Measurements from ENCODE around the gene VAC14.
"Not testable (repeated sequence)": the region's sequence is repeated elsewhere in the genome, so short reads cannot be mapped to it uniquely, and the experiment has no call there.

The VAC14 gene

DNA sequence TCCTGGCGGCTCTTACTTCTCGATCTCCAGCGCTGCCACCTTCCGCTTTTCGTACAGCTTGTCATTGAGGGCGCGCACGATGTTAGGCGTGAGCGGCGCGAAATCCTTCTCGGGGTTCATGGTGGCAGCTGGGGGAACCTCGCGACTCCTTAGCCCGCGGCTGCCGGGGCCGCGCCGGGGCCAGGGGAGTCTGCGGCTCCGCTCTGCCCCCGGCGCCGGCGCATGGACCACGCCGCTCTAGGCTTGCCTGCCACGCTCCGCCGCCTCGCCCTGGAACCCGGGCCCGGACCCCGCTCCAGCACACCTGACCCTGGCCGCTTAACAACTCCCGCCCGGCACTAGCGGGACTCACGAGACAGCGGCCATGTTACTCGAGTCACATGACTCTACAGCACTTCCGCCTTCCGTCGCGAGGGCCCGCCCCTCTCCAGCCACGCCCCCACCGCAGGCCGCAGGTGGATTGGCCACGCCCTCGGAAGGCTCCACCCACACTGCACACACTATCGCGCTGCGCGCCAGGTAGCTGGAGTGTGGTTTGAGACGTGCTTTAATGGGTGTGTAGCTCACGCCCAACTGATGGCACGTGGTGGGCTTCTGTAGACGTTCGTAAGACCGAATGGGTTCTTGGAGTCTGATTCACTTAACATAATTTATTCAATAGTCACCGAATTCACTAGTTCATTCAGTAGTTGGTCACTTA, at the start of gene VAC14:
TSS of gene VAC14 (minus strand) at position 378 of the 700 bp plus-strand sequence. CDS start at position 120, 258 bp downstream.
- peak; percentile 92 for DNase-seq

GRCh38 chr16:70823498-70824118, 22.6 kb upstream of the VAC14 start:
- not testable (repeated sequence) for DNase-seq

- not testable (repeated sequence) for DNase-seq
Observed at GRCh38 chr16:70822734-70823133, 21.8 kb upstream of the VAC14 start.

DNA sequence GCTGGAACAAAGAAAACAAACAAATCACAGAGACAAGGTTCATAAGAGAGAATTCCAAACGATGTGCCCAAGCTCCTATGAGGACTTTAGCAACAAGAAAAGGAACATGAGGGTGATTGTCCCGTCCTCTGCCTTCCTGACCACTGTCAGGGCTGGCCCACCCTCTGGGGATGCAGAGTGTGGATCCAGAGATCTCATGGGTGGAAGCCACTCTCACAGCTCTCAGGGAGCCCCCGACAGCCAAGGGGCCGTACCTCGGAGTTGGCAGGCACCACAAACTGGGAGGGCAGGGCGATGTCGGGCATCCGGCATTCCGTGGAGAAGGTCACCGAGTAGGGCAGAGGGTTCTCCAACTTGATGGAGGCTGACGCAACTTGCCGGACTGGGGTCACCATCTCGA, 17.1 kb upstream of the VAC14 start:
- DNase-seq: not testable (repeated sequence)

- no peak for DNase-seq
Observed at GRCh38 chr16:70809392-70810060, 8.6 kb upstream of the VAC14 start.

GRCh38 chr16:70808371-70808770, 7.4 kb upstream of the VAC14 start:
- DNase-seq: no peak

- DNase-seq: peak; percentile 93
Observed at GRCh38 chr16:70805787-70806186, 4.8 kb upstream of the VAC14 start.

- peak; percentile 79 for DNase-seq
Observed at GRCh38 chr16:70805380-70805779, 4.4 kb upstream of the VAC14 start.

DNA sequence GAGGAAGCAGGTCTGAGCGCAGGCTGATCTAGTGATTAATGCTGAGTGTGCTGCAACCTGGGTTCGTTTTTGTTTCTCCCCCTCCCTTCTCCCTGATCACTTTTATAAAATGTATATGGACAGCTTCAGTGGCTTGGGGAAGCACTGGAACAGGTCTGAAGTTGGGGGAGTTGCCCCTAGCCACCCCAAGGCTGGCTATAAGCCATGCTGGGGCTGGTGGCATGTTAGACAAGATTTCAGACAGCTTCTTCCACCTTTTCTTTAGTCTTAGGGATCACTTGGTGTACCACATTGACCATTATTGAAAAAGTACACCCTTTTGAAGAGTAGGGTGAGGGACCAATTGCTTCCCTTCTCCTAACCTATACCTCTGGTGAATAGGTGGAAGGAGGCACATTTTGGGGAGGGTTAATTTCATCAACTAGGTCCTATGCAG, 3.8 kb upstream of the VAC14 start:
- no peak for DNase-seq

- peak; percentile 92 for DNase-seq
Observed at GRCh38 chr16:70804153-70804733, 3.3 kb upstream of the VAC14 start.

DNA sequence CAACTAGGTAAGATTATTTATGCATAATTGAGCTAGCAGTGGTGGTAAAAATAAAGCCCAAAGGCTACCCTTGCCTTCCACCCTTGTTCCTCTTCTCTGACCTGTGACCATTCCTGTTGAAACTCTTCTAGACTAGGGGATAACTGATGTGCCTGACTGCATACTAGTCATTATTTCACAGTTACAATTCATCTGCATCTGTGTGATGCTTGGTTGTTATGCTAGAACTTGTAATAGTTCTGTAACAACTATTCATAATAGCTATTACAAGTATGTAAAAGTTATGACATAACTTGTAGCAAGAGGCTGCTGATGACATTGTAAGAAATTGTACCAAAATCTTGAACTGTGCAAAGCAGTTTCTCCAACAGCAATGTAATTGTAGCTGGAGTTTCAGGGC, 2.4 kb upstream of the VAC14 start:
- peak; percentile 80 for DNase-seq

DNA sequence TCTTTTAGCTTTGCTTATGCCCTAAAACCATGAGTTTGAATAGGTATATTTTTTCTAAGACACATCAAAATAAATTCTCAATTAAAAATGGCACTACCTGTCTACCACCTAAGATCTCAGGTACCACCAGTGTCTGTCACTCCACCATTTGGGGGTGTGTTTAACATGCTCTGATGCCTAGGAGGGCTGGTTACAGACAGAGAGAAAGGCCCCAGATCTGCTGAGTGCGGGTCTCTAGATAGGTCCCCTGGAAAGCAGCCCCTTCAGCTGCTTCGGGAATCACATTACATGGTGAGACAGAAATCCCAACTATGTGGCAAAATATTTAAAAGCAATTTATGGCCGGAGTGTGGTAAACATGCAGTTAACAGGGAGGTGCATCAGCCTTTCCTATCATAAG, 653 bp upstream of the VAC14 start:
- DNase-seq: no peak

DNA sequence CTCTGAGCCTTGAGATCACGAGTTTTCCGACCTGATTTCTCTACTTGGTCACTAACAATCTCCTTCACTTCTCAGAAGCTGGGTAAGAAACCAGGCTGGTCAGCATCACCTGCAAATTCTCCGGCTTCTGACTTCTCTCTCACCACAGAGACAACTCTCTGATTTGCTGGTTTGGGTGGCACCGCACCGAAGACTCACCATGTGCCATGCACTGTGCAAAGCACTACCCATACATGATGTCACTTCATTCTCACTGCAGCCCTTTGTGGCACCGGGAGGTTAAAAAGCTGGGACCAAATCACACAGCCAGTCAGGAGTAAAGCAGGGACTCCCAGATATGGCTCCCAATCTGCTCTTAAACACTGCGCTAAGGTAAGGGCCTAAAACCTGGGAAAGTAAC, 647 bp downstream of the VAC14 start:
- DNase-seq: peak; percentile 58

- peak; percentile 59 for DNase-seq
Observed at GRCh38 chr16:70796301-70796700, 4.7 kb downstream of the VAC14 start.

DNA sequence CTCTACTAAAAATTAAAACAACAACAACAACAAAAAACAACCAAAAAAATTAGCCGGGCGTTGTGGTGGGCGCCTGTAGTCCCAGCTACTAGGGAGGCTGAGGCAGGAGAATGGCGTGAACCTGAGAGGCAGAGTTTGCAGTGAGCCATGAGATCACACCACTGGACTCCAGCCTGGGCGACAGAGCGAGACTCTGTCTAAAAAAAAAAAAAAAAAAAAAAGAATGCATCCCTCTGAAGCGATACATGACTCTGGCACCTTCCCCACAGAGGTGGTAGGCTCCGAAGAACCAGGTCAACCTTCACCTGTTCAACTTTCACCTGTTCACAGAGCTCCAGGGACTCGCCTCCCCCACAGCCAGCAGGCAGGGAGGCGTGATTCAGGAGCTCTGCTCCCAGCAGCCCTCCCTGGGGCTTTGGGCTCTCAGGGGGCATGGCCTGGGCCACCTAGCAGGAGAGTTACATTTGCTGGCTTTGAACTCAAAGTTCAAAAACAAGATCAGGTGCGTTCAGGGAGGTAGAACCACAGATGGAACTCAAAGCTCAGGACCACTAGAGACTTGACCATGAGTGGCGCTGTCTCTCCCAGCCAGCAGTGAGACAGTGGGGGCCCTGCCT, 5.6 kb downstream of the VAC14 start:
- DNase-seq: no peak

GRCh38 chr16:70793851-70794502, 7.0 kb downstream of the VAC14 start:
- peak; percentile 28 for DNase-seq

- no peak for DNase-seq
Observed at GRCh38 chr16:70790815-70791214, 10.1 kb downstream of the VAC14 start.

DNA sequence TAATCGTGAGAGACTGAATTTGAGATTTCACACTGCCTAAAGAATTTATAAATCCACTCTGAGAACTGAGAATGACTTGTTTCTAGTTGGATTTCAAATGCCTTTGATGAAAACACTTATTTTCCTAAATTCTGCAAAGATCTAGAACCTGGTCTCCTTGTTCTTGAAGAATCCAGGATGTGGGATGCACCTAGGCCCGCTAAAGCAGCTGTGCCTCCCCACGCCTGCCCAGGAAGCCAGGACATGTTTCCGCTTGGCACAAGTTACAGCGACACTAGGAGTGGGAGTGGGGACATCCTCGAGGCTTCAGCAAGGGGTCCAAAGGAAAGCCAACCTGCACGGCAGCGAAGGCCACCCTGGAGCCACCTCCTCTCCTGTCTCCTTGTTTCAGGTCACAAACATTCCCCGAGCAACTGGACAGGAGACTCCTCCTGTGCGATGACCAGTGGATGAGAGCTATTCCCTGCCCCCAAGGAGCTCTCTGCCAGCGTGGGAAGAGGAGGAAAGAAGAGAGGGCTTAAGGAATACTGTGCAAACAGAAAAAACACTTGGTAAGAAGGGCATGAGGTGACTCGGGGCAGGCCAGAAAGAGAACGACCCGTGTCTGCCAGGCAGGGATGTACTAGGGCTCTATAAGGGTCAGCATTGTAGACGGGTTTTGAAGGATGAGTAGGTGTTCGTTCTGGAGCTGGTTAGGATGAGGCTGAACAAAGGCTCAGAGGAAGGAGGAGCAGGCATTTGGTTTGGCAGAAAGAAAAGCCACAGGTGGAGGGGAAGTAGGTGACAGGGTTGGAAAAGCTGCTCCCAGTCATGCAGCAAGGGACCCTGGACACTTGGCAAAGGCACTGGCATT, 11.1 kb downstream of the VAC14 start:
- DNase-seq: no peak

- DNase-seq: no peak
Observed at GRCh38 chr16:70788668-70789594, 12.0 kb downstream of the VAC14 start.

DNA sequence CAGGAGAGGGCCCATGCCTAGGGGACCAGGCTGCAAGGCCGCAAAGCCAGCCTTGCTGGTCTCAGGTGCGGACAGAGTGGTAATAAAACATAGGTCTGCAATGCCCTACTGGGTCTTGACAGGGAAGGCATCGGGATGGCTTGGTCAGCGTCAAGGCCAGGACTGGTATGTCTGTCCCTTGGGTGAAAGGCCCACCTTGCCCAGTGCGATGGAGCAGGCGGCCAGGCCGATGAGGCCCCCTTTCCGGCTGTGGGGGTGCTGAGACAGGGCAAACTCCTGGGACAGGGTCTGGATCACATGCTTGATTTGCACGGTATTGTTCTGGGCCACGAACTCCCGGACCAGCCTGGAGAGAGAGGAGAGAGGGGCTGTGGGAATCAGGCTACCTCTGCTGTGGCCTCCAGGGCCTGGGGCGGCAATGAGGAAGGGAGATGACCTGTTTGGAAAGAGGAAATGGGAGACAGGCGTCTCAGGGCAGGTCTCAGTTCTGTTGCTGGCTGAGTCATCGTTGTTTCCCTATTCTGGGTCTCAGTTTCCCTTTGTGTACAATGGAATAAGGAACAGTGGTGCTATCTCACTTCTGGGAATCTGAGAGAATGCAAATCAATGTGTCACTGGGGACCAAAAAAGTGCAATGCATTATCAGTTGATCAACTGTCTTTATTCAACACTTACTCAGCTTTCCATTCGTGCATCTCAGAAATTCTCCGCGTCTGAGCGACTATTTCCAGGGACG, 14.8 kb downstream of the VAC14 start:
- DNase-seq: peak; percentile 84

Measured in inflammatory macrophage treated with lipopolysaccharide for 4 hours (primary cell).